IMR-90 (cell line): ENCODE results near the gene KATNA1. TPM values are rescaled to one million over a fixed set of nuclear protein-coding genes. Genes with fewer than 3 reads are reported as not detected.

Source experiments
- ATAC-seq: fragments of 200-7000 bp; cut with Tn5 transposase; 2 replicates; pipeline ENCODE4 v1.9.1; 2020; ENCODE audit warnings: low read depth, mild to moderate bottlenecking, moderate library complexity
- BruUV-seq: library from RNA; stranded (reverse); fragments of 400-500 nt; replicated peaks from 2 replicates; lab custom pipeline; 2021; lab: Mats Ljungman, UMichigan
- CTCF ChIA-PET: fragments of 300-600 bp; formaldehyde crosslinking; extraction: SDS; loops from one replicate; lab custom pipeline; 2021; ENCODE audit warnings: antibody characterized with exemption; lab: Yijun Ruan, JAX
- POLR2A ChIA-PET: fragments of 300-600 bp; sonication (Branson Sonifier 250); formaldehyde crosslinking; loops from one replicate; lab custom pipeline; 2022; ENCODE audit warnings: antibody characterized with exemption; ENCODE audit not compliant: unreplicated experiment; lab: Charles Lee
- DNase-seq: peaks from one replicate; pipeline ENCODE4 v3.0.0; 2013
- H2AFZ ChIP-seq: replicated peaks from 2 replicates; pipeline ENCODE3; 2013; ENCODE audit warnings: low read length, mild to moderate bottlenecking; ENCODE audit not compliant: poor library complexity
- H2AK5ac ChIP-seq: 2 replicates; pipeline ENCODE4 v1.6.1; 2013; ENCODE audit warnings: low read depth, low read length, inconsistent platforms
- H2AK9ac ChIP-seq: replicated peaks from 2 replicates; pipeline ENCODE3; 2013; ENCODE audit warnings: mild to moderate bottlenecking, low read depth, low read length, moderate library complexity; ENCODE audit not compliant: poor library complexity
- H2BK120ac ChIP-seq: 2 replicates; pipeline ENCODE4 v1.6.1; 2013; ENCODE audit warnings: low read depth, low read length, inconsistent platforms
- H2BK15ac ChIP-seq: 3 replicates; pipeline ENCODE4 v1.6.1; 2013; ENCODE audit warnings: low read depth, low read length, inconsistent platforms
- H2BK20ac ChIP-seq: 2 replicates; pipeline ENCODE4 v1.6.1; 2013; ENCODE audit warnings: low read depth, mild to moderate bottlenecking, inconsistent platforms, low read length, moderate library complexity
- H2BK5ac ChIP-seq: 2 replicates; pipeline ENCODE4 v1.6.1; 2013; ENCODE audit warnings: mild to moderate bottlenecking, low read depth, low read length, inconsistent platforms; ENCODE audit not compliant: poor library complexity, severe bottlenecking
- H3K14ac ChIP-seq: replicated peaks from 2 replicates; pipeline ENCODE4 v1.6.1; 2013; ENCODE audit warnings: low read depth, low read length, inconsistent platforms
- H3K18ac ChIP-seq: 2 replicates; pipeline ENCODE4 v1.6.1; 2013; ENCODE audit warnings: low read depth, low read length, control low read depth
- H3K23ac ChIP-seq: 2 replicates; pipeline ENCODE4 v1.6.1; 2013; ENCODE audit warnings: low read depth, low read length, inconsistent platforms
- H3K27ac ChIP-seq: 2 replicates; pipeline ENCODE4 v1.5.1; 2013; ENCODE audit warnings: mild to moderate bottlenecking, control low read depth, low read length; ENCODE audit not compliant: insufficient read depth
- H3K27me3 ChIP-seq: 2 replicates; pipeline ENCODE4 v1.6.1; 2013; ENCODE audit warnings: low read length; ENCODE audit not compliant: control insufficient read depth, insufficient read depth
- H3K36me3 ChIP-seq: 2 replicates; pipeline ENCODE4 v1.6.1; 2013; ENCODE audit warnings: low read length, mixed read lengths; ENCODE audit not compliant: control insufficient read depth, insufficient read depth
- H3K4ac ChIP-seq: 2 replicates; pipeline ENCODE4 v1.6.1; 2013; ENCODE audit warnings: low read depth, low read length, inconsistent platforms
- H3K4me1 ChIP-seq: 2 replicates; pipeline ENCODE4 v1.6.1; 2013; ENCODE audit warnings: low read length, mixed read lengths; ENCODE audit not compliant: control insufficient read depth, insufficient read depth
- H3K4me2 ChIP-seq: 2 replicates; pipeline ENCODE4 v1.6.1; 2013; ENCODE audit warnings: low read depth, mild to moderate bottlenecking, control low read depth, low read length, moderate library complexity
- H3K4me3 ChIP-seq: 2 replicates; pipeline ENCODE4 v1.5.1; 2013; ENCODE audit warnings: low read depth, mild to moderate bottlenecking, control low read depth, low read length, moderate library complexity; ENCODE audit not compliant: insufficient read depth
- H3K56ac ChIP-seq: 2 replicates; pipeline ENCODE4 v1.6.1; 2013; ENCODE audit warnings: low read length, inconsistent platforms; ENCODE audit not compliant: insufficient read depth; ENCODE audit errors: extremely low read depth
- H3K79me1 ChIP-seq, 2 experiments: 2 replicates each; pipeline ENCODE4 v1.6.1; 2013; ENCODE audit warnings: low read length in 2 of 2, inconsistent platforms in 1 of 2, low read depth in 1 of 2
- H3K9ac ChIP-seq: 2 replicates; pipeline ENCODE4 v1.6.1; 2013; ENCODE audit warnings: low read depth, low read length, control low read depth
- H3K9me1 ChIP-seq: 2 replicates; pipeline ENCODE4 v1.6.1; 2013; ENCODE audit warnings: low read length, inconsistent platforms; ENCODE audit not compliant: insufficient read depth
- H3K9me3 ChIP-seq: 2 replicates; pipeline ENCODE4 v1.6.1; 2013; ENCODE audit warnings: low read length; ENCODE audit not compliant: control insufficient read depth, insufficient read depth
- H4K20me1 ChIP-seq: 2 replicates; pipeline ENCODE4 v1.6.1; 2013; ENCODE audit warnings: low read length, inconsistent platforms; ENCODE audit not compliant: insufficient read depth
- H4K5ac ChIP-seq: 2 replicates; pipeline ENCODE4 v1.6.1; 2013; ENCODE audit warnings: mild to moderate bottlenecking, low read depth, low read length, control low read depth
- H4K8ac ChIP-seq, 2 experiments: 2 replicates each; pipeline ENCODE4 v1.6.1; 2013; ENCODE audit warnings: low read depth in 2 of 2, low read length in 2 of 2, control low read depth in 1 of 2, inconsistent platforms in 1 of 2
- H4K91ac ChIP-seq: 2 replicates; pipeline ENCODE4 v1.6.1; 2013; ENCODE audit warnings: low read depth, low read length, inconsistent platforms; ENCODE audit not compliant: insufficient read depth
- CEBPB ChIP-seq: IDR thresholded peaks from 2 replicates; pipeline ENCODE4 v1.6.1; 2012; ENCODE audit warnings: low read depth, low read length, improper control_type of control experiment
- FOS ChIP-seq: fragments of 150-350 bp; IDR thresholded peaks from 2 replicates; pipeline ENCODE4 v1.6.1; 2016; ENCODE audit warnings: low read depth, low read length
- MAFK ChIP-seq: IDR thresholded peaks from 2 replicates; pipeline ENCODE4 v1.6.1; 2012; ENCODE audit warnings: low read depth, low read length, improper control_type of control experiment
- MAZ ChIP-seq: IDR thresholded peaks from 2 replicates; pipeline ENCODE4 v1.6.1; 2012; ENCODE audit warnings: low read depth, mild to moderate bottlenecking, low read length, improper control_type of control experiment, moderate library complexity, borderline replicate concordance
- POLR2A ChIP-seq: IDR thresholded peaks from 2 replicates; pipeline ENCODE4 v1.6.1; 2012; ENCODE audit warnings: mild to moderate bottlenecking, low read depth, low read length
- RCOR1 ChIP-seq: IDR thresholded peaks from 2 replicates; pipeline ENCODE4 v1.6.1; 2012; ENCODE audit warnings: mild to moderate bottlenecking, low read length, improper control_type of control experiment; ENCODE audit not compliant: insufficient replicate concordance
- RFX5 ChIP-seq: IDR thresholded peaks from 2 replicates; pipeline ENCODE4 v1.8.0; 2012; ENCODE audit warnings: low read depth, mild to moderate bottlenecking, low read length, moderate library complexity
- SMC3 ChIP-seq: fragments of 150-350 bp; IDR thresholded peaks from 2 replicates; pipeline ENCODE4 v1.6.1; 2016; ENCODE audit warnings: low read depth, mild to moderate bottlenecking, antibody characterized with exemption, low read length, moderate library complexity
- WGBS, 2 experiments: methylation state at CpG; one replicate each; pipeline versions ENCODE4 v1.1.5 to v1.1.7; 2013; ENCODE audit warnings: missing lambda C conversion rate in 2 of 2; ENCODE audit not compliant: insufficient read length in 1 of 2; ENCODE audit errors: extremely low coverage in 2 of 2; 5-methylcytosine and 5-hydroxymethylcytosine counted together
- dilution Hi-C: fragments of 300-500 bp; cut with HindIII; formaldehyde crosslinking; loops from one replicate; pipeline ENCODE4 v1.14.3; 2018; ENCODE audit warnings: low sequenced_read_pairs; ENCODE audit not compliant: unreplicated experiment
- in situ Hi-C: fragments of 300-500 bp; cut with MboI; formaldehyde crosslinking; loops from 3 replicates; pipeline ENCODE4 v1.14.3; 2019; ENCODE audit warnings: low sequenced_read_pairs, inconsistent platforms, mixed read lengths
- intact Hi-C: fragments of 100-400 bp; cut with micrococcal nuclease; formaldehyde crosslinking; loops from 2 replicates; pipeline ENCODE4 v1.10.0; 2022
- polyA plus RNA-seq, 3 experiments: library from polyadenylated mRNA; depleted of rRNA; stranded (reverse); fragments of >200 nt; gene quantifications; 2 replicates each; pipeline ENCODE4 v1.2.3, GENCODE V29; 2012; ENCODE audit warnings: low replicate concordance in 1 of 3
- total RNA-seq: library from RNA; depleted of rRNA; stranded (reverse); fragments of >200 nt; gene quantifications from 2 replicates; pipeline ENCODE4 v1.2.3, GENCODE V29; 2012
- TF ChIP-seq, protein P1 (sequence below): fragments of 150-350 bp; IDR thresholded peaks from 2 replicates; pipeline ENCODE4 v1.6.1; 2017; ENCODE audit warnings: mild to moderate bottlenecking, antibody characterized with exemption, low read length, low read depth

The KATNA1 gene
- total and polyA plus RNA-seq, 2 of the 4 experiments (the other 2 are of a cell fraction), result 15.3 to 24.6 TPM

DNA sequence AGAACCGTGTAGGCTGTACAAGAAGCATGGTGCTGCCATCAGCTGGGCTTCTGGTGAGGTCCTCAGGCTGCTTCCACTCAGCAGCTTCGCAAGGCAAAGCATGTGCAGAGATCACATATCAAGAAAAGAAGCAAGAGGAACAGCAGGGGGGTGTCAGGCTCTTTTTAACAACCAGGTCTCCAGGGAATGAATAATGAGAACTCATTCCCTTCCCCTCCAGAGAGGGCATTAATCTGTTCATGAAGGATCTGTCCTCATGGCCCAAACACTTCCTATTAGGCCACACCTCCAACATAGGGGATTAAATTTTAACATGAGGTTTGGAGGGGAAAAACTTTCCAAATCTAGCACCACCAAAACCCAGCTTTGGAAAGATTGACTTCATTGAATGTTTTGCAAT, 62.4 kb downstream of the KATNA1 start:
- in situ Hi-C loops (no loop called here), intact Hi-C loops (no loop called here), dilution Hi-C loops (no loop called here)
- no peaks in the 10 kb centered on the region for H3K27me3 ChIP-seq
- H3K4me3 ChIP-seq, result no peak overlapping the region
- H3K18ac ChIP-seq, result no peak overlapping the region
- BruUV-seq, result no TSS peak
- no peak overlapping the region for H4K5ac ChIP-seq
- H2AFZ ChIP-seq, result no peak overlapping the region
- no peak overlapping the region for H4K91ac ChIP-seq
- H2BK20ac ChIP-seq, result no peak overlapping the region
- 100% methylated on average over 1 of the region's 2 CpGs; no CpG with 5 or more reads in 1 of the 2 experiments for WGBS, 2 experiments
- H3K9ac ChIP-seq, result no peak overlapping the region
- no peak overlapping the region for H3K4me2 ChIP-seq
- H3K9me1 ChIP-seq, result no peaks in the 10 kb centered on the region
- no peaks in the 10 kb centered on the region for H3K4me1 ChIP-seq
- H2BK120ac ChIP-seq, result no peak overlapping the region
- H2AK5ac ChIP-seq, result no peak overlapping the region
- TF ChIP-seq MAFK (no peak), FOS (no peak), MAZ (no peak), RFX5 (no peak), SMC3 (no peak), CEBPB (no peak), POLR2A (no peak), RCOR1 (no peak)
- TF ChIP-seq, protein P1, sequence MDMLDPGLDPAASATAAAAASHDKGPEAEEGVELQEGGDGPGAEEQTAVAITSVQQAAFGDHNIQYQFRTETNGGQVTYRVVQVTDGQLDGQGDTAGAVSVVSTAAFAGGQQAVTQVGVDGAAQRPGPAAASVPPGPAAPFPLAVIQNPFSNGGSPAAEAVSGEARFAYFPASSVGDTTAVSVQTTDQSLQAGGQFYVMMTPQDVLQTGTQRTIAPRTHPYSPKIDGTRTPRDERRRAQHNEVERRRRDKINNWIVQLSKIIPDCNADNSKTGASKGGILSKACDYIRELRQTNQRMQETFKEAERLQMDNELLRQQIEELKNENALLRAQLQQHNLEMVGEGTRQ, result no peak
- no peak overlapping the region for H3K56ac ChIP-seq
- H2AK9ac ChIP-seq, result no peak overlapping the region
- H3K79me1 ChIP-seq, result peaks cover 0 to 3% of the 10 kb centered on the region in 2 experiments; a peak in 1 of 4 replicates
- H3K23ac ChIP-seq, result no peak overlapping the region
- H3K27ac ChIP-seq, result no peak overlapping the region
- H2BK15ac ChIP-seq, result no peak overlapping the region
- no peak overlapping the region for H4K8ac ChIP-seq
- H3K9me3 ChIP-seq, result no peaks in the 10 kb centered on the region
- ChIA-PET CTCF (no interaction called here), POLR2A (no interaction called here)
- no peak overlapping the region for H2BK5ac ChIP-seq
- no peaks in the 10 kb centered on the region for H4K20me1 ChIP-seq
- DNase-seq (no peak), ATAC-seq (no peak)
- peaks cover 22% of the 10 kb centered on the region for H3K36me3 ChIP-seq
- no peak overlapping the region for H3K14ac ChIP-seq
- H3K4ac ChIP-seq, result no peak overlapping the region
